HG03139 (cell line): ENCODE data around the gene CTDSP2.

Source experiments
- ATAC-seq: cut with Tn5 transposase; IDR thresholded peaks from one replicate; pipeline ENCODE4 v1.9.1; 2021; ENCODE audit not compliant: unreplicated experiment

CTDSP2 gene

GRCh38 chr12:57817261-57817989 lies 29.1 kb downstream of the CTDSP2 start:
- no peak for ATAC-seq

- ATAC-seq: no peak
These were observed 29.7 kb downstream of the CTDSP2 start for GRCh38 chr12:57816855-57817151.

- no peak for ATAC-seq
These were observed 30.3 kb downstream of the CTDSP2 start for GRCh38 chr12:57816001-57816854.

GRCh38 chr12:57815177-57816000 lies 31.1 kb downstream of the CTDSP2 start:
- ATAC-seq: no peak

- no peak for ATAC-seq
These were observed 32.4 kb downstream of the CTDSP2 start for GRCh38 chr12:57813971-57814772.

- no peak for ATAC-seq
These were observed 33.2 kb downstream of the CTDSP2 start for GRCh38 chr12:57813111-57813970.

- no peak for ATAC-seq
These were observed 35.3 kb downstream of the CTDSP2 start for GRCh38 chr12:57811028-57811755.

GRCh38 chr12:57810450-57810849 lies 36.1 kb downstream of the CTDSP2 start:
- ATAC-seq: no peak

GRCh38 chr12:57809425-57809824 lies 37.1 kb downstream of the CTDSP2 start:
- ATAC-seq: no peak

- no peak for ATAC-seq
These were observed 38.2 kb downstream of the CTDSP2 start for GRCh38 chr12:57808351-57808750.

GRCh38 chr12:57807285-57807684 lies 39.2 kb downstream of the CTDSP2 start:
- ATAC-seq: no peak

GRCh38 chr12:57806677-57807076 lies 39.9 kb downstream of the CTDSP2 start:
- ATAC-seq: no peak

GRCh38 chr12:57803319-57803893 lies 43.1 kb downstream of the CTDSP2 start:
- no peak for ATAC-seq

- ATAC-seq: no peak
These were observed 43.9 kb downstream of the CTDSP2 start for GRCh38 chr12:57802607-57803006.

GRCh38 chr12:57800965-57801364 lies 45.6 kb downstream of the CTDSP2 start:
- no peak for ATAC-seq

GRCh38 chr12:57797933-57798332 lies 48.6 kb downstream of the CTDSP2 start:
- no peak for ATAC-seq

GRCh38 chr12:57796996-57797395 lies 49.5 kb downstream of the CTDSP2 start:
- ATAC-seq: no peak

GRCh38 chr12:57795354-57795753 lies 51.2 kb downstream of the CTDSP2 start:
- no peak for ATAC-seq

GRCh38 chr12:57793920-57794319 lies 52.6 kb downstream of the CTDSP2 start:
- ATAC-seq: no peak
